Measurements from ENCODE around the gene SLC35F3.

SLC35F3 gene

DNA sequence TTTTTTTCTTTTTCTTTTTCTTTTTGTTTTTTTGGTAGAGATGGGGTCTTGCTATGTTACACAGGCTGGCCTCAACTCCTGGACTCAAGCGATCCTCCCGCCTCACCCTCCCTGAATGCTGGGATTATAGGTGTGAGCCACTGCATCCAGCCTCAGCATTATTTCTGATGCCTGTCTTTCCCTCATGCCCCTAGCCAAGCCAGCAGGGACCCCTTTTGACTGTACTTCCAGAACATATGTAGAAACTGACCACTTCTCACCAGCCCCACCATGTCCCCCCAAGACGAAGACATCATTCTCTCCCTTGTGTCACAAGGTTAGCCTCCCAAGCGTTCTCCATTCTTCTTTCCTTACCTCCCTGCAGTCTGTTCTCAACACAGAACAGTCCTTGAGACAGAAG is 360.8 kb downstream of the SLC35F3 start:
- no peak for DNase-seq

DNA sequence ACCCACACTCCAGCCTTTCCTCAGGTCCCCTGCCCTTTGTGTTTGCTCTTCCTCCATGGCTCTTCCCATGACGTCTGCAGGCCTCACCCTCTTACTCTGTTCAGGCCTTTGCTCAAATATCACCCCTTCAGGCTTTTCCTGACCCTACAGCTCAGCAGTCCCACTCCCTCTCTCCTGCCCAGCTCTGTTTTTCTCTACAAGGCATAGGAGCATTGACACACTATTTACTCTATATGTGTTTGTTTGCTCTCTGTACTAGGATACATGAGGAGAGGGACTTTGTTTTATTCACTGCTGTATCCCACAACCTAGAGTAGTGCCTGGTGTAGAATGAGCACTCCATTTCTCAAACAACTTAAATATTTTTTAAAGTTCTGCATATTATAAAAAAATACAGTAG is 361.4 kb downstream of the SLC35F3 start:
- DNase-seq = no peak

DNA sequence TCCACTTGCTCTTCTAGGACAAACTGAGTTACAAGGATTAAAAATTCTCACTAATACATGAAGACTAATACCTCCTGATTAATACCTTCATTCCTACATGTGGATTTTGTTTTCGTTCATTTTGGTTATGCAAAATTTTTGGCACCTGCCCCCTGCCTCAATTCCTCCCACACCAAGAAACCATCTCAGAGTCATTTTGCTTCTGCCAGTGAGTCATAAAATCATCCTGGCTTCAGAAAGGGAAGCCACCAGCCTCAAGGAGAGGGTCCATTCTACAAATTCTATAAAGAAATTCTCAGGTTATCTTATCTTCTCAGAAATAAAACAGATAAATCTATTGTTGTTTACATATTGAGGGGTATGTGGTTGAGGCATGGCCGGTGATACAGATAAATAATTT is 365.6 kb downstream of the SLC35F3 start:
- no peak for DNase-seq

DNA sequence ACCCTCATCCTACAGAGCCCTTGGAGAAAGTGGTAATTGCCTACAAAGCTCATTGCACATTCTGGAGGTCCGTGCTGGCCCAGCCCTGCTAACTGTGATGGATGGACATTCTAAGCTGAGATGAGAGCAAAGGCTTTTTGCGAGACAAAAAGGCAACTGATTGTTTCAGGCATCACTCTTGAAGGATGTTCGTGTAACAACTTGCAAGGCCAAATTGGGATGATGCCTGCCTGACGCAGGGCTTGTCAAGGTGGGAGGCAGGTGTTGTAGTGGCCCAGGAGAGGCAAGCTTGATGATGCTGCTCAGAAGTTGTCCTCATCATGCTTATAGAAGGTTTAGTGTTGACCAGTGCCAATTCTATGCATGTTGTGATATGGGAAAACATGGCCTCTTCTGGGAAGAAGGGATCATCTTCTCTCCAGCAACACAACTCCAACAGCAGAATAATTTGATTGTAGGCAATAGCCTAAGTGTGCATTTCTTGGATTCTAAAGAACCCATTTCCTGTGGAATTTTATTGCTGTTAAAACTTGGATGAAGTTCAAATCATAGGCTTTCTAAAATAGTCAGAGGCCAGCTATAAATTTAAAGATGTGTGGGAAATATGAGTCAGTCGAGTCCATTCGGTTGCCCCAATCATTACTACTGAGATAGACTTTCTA is 366.2 kb downstream of the SLC35F3 start:
- DNase-seq = no peak

DNA sequence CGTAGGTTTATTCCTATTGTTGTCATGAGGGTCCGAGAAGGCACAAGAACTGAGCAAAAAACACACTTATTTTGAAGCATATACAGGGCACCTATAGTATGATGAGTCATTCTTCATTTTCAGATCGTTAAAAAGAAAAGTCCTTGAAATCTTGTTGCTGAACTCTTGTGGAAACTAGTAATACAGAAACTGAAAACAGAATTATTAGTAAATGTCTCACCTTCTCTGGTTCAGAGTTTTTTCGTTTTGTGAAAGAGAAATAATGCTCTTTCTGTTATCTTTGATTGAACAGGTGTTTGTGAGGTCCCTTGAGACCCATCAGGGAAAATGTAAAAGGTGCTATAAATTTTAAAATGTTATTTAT is 366.7 kb downstream of the SLC35F3 start:
- no peak for DNase-seq

DNA sequence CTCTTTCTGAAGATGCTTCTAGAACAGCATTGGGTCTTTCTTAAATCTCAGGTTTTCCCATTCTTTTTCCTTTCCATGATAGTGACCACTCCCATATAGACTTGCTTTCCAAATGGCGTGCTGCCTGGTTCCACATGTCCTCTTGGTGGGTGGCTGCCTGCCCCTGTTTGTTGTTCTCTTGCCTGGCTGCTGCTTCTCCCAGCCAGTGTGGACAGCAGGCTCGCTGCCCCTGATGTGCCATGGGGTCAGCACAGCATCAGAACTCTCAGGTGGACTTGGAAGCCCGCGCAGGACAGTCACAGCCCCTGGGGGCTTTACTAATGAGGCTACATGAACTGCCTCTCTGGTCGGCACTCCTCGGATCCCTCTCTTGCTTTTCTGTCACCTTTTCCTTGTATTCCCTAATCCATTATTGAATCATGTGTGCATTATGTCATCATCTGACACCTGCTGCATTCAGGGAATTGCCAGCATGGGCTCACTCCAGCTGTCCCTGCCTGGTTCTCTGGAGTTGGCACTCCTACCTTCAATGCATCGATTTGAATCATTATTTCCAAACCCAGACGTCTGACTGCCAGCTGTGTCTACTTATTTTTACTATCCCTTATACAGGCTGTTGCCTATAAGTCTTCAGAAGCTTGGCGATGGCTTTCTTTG is 368.3 kb downstream of the SLC35F3 start:
- no peak for DNase-seq

DNA sequence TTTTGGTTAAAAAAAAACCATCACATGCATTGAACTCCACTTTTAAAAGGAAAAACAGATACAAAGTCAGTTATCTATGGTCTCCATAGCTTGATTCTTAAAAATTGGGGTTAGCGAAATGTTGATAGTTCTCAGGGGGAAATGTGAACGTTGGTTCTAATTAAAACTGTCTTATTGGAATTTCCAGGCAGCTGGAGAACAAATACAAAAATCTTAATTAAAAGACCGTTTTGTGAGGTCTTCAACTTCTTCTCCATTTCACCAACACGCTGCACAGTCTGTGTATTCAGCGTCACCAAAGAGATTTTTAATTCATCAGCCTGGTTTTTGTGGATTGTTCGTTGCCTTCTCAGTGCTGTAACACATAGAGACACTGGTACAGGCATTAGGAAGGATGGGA is 369.5 kb downstream of the SLC35F3 start:
- no peak for DNase-seq

DNA sequence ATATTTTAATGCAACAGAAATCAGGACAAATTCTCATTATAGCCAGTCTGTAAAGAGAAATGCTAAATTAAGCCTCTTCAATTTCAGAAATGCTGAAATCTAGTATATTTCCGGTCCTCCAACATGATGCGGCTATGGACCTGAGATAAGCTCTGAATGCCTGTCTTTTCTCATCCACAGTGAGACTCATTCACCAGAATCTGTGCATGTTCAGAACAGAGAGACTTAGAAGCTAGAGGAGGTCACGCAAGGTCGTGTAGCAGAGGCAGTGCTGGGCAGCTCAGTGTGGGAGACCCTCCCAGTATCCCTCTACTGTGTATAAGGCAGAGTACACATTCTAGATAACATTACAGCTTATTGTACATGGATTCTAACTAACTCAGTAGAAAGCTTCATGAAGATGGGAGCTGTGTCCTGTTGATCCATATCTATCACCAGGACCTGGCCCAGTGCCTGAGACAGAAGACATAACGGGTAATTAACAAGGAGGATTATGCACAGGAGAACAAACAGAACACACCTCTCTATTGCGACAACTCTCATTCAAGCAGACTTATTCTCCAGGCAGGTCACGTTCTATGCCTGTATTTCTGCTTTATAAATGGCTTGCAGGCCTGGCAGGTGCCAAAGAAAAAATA is 371.8 kb downstream of the SLC35F3 start:
- no peak for DNase-seq

DNA sequence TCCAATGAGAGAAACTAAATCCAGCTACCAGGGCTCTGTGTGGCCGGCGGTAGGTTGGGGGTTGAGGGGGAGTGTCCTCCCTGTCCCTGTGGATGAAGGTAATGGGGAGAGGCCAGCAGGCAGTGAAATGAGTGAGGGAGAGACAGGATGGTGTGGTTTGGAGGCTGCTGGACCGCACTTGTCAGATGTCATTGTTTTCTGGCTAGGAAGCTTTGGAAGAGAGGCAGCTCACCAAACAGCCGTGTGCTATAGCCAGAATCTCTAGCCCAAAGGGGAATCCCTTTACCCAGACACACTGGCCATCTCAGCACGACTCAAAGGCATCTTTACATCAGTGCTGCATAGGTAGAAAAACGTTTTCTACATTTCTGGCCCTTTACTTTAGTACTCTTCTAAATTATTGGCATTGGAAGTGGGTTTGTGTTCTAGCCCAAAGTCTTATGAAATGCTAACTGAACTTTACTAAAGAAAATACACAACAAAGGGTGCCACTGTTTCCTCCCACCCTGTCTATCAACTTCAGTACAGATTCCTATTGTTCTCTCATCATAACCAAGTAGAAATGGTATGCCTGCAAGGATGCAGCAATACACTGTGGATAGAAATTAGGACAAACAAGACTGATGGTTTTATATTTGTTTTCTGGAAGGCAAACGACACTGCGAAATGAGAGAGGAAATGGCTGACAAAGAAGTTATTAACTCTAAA is 372.8 kb downstream of the SLC35F3 start:
- DNase-seq = no peak

DNA sequence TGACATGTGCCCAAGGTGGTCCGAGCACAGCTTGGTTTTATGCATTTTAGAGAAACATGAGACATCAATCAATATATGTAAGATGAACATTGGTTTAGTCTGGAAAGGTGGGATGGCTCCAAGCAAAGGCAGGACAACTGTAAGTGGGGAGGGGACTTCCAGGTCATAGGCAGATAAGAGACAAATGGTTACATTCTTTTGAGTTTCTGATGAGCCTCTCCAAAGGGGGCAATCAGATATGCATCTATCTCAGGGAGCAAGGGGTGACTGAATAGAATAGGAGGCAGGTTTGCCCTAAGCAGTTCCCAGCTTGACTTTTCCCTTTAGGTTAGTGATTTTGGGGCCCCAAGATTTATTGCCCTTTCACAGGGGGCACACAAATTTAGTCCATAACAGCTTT is 374.5 kb downstream of the SLC35F3 start:
- DNase-seq = no peak

DNA sequence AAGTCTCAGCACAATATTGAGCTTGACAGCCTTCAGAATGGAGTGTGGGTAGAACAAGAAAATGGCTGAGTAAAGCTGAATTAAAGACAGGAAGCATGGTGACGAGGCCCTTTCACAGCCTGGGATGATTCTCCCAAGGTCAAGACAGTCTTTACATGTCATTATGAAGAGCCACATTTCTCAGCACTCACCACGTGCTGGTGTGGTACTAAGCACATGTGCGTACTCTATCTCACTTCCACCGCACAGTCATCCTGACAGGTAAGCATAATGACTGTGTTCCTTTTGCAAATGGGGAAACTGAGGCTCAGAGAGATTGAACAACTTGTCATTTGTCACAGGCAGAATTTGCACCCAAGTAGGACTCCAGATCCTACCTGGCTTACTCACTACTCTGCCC is 376.0 kb downstream of the SLC35F3 start:
- no peak for DNase-seq

DNA sequence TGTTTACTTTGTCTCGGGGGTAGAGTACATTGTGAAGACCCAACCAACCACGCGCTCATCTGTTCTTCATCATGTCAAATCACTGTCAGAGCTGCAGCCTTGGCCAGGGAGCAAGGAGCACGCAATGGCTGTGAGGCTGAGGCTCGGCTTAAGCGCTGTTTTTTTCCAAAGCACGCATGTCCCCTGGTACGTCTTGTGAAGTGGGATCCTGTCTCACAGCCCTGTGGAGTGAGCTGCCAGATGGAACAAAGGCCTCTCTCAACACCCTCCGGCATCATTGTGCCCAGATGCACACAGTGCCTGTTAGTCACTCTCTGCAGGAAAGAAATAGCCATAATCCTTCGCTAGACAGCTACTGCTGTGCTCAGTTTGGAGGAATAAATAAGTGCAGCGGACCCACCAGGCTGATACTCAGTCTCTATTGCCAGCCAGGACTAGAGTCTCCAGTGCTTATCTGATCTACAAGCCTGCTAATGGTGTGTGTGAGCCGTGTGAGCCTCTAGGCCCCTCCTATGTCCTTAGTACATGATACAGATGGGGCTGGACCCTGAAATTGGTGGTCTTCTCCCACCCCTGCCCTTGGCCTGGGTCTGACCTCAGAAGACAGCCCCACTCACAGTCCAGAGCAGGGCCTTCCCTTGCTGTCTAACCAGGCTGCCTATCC is 377.5 kb downstream of the SLC35F3 start:
- DNase-seq = no peak

DNA sequence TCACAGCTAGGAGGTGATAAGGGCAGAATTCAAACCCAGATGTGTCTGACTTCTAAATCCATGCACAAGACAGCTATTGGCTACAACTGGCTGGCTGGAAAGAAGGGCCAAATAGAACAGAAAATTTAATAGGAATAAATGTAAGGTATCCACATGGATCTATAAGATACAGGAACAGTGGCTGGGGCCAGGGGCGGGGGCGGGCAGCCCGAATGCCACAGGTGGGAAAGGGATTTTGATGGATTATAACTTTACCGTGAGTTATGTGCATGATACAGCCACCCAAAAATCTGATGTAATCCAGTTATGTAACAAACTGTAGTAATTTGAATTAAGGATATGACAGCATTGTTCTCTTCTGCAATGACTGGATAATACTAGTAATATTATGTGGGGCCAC is 381.7 kb downstream of the SLC35F3 start:
- DNase-seq = no peak

DNA sequence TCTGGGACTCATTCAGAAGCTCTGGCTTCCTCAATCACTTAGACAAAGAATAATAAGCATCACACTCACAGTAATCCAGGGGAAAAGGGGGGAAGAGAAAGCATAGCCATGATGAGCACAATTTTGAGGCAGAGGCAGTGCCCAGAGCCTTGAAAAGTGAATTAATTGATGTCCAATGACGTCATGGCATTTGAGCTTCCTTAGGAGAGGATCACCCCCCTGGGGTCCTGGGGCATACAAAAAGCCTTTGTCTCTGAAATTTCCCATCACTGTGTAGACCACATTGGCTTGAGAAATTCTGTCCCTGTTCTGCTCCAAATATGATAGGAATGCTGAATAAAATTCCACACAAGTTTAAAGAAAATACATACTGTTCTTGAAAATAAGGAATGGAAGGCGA is 384.5 kb downstream of the SLC35F3 start:
- no peak for DNase-seq

DNA sequence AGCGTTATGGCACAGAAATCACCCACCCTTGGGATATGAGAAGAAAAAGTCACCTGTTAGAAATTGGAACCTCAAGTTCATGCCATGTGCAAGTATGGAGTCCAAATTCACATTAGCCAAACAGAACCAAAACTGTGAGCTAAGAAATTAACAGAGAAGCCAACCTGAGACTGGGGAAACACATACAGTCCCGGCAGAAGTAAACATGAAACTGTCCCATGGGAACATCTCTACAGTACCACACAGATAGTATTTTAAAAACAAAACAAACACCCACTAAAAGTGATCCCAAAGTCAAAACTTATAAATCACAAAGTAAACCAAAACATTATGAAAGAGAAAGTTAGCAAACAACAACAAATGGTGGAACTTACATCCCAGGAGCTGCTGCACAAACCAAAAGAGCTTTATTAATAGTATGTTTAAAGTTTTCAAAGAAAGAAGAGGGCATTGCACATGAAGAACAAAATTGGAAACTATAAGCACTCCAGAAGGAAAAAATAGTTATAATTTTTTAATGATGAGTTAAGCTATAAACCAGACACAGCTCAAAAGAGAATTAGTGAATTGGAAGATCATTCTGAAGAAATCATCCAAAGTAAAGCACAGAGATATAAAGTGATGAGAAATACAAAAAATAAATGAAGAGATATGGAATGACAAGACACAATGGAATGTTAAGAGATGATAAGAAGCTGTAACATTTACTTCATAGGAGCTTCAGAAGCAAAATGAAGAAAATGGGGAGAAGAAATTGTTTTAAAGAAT is 385.2 kb downstream of the SLC35F3 start:
- DNase-seq = no peak

DNA sequence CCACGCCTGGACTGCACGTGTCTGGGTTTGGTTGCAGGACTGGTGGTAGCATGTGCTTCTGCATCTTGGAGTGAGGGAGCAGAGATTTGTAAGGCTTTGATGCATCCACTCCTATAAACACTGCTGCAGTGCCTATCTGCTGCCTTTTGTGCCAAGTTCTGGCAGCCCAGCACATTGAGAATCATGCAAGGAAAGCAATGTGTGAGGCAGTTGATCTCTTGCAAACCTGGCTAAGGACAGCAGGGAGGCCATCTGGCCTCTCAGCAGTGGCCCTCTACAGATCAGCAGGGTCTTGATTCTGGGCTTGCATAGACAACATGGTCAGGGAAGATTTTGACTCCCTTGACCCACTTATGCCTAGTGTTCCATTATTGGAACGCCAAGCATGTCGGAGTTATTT is 387.5 kb downstream of the SLC35F3 start:
- DNase-seq = no peak

DNA sequence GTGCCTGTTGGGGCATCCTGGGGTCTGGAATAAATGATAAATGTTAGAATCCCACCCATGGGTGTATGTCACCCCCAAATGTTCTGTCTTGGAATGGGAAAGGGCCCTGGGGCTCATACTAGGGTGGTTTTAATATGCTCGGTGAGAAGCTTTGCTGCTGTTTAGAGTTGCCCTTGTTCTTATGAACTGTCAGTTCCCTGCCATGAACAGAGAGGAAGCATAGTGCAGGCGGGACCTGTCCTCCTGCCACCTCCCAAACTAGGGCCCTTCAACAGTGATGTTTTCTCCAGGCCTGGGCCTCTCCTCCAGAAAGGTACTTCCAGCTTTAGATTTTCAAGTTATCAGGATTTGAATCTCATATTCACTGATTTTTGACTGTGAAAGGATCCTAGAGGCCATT is 388.1 kb downstream of the SLC35F3 start:
- no peak for DNase-seq

DNA sequence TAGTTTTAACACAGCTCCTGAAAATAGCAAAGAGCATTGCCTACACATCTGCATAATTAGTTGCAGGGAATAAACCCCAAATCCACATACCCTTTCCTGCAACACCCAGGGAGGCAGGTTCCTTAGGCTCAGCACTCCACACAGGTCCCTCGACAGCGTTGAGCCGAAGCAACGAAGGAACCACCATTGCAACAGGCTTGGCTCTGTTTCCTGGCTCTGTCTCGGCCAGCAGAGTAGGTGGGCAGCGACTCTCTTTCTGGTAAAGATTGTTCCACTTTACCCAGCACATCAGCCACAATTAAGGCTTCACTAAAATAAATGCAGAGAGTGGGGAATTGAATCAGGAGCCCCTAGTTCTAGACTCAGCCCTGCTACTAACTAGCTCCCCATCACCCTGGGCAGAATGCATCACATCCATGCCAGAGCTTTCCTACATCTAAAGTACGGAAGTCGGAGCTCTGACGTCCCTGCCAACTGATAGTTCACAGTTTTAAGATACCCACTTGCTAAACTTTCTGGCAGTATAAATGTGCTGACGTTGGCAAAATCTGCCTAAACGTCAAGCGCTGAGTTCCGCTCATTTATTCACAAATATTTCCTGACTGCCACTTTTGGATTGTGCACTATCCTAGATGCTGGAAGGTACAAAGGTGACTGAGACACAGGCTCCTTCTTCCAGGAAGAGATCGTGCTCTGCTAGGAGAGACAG is 389.8 kb downstream of the SLC35F3 start:
- DNase-seq = no peak

DNA sequence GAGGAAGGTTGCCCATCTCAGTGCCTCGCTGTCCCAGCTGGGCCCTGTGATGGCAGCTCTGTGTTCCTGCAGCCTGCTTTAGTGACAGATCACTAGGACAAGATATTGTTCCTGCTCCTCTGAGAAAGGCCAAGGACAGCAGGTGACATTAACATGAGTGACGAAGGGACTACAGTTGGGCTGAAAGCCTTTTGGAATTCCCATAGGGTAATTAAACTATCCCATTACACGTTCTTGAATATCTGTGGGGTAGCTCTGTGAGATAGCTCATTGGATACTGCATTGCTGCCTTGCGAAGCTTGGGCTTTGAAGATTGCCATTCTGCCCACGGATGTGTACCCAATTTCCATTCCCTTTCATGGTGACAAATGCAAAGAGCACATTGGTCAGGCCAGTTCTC is 390.6 kb downstream of the SLC35F3 start:
- DNase-seq = no peak

DNA sequence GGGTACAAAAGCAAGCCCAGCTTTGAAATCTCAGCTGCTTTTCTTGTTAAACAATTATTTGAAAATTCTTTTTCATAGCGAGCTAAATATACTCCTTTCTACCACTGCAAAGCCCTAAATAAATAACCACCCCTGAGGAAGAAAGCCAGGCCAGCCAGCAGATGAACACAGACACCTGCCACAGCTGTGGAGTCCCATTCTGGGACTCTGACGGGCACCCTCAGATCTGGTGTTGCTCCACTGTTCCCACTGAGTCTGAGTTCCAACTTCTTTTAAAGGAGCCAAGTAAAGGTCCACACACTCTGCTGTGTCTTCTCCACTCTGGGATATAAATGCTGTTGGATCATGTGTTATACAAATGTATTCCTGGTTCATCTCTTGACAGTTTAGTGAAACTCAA is 391.1 kb downstream of the SLC35F3 start:
- DNase-seq = no peak

DNA sequence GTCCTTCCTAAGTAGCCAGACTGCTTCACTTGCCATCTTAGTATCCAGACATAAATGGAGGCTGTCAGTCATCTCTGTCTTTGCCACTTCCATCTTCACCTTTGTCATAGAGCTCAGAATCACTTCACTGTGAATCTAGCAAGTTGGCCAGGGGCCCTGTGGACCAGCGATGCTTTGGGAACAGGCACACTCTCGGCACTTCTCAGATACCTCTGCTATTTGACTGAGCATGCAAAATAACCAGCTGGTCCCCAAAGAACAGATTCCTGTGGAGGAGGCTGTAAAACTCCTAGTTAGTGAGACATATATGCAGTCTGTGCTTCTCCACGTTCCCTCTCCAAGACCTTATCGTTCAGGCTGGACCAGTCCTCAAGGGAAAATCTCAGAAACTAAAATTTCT is 392.0 kb downstream of the SLC35F3 start:
- DNase-seq = no peak

DNA sequence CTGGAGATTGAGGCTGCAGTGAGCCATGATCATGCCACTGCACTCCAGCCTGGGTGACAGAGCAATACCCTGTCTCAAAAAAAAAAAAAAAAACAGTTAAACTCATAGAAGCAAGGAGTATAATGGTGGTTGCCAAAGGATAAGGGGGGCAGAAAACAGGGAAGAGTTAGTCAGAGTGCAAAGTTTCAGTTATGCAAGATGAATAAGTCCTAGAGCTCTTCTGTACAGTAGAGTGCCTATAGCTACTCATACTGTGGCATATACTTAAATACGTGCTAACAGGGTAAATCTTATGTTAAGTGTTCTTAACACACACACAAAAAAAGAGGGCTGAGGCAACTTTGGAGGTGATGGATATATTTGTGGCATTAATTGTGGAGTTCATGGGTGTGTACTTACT is 393.2 kb downstream of the SLC35F3 start:
- no peak for DNase-seq

Data from activated effector memory CD4-positive, alpha-beta T cell treated with anti-CD3 and anti-CD28 coated beads, Interleukin-2, amount 50 U/mL, for 16 hours (primary cell).